WTC11 (cell line): Measurements from ENCODE around the gene NPAS2. TPM values are rescaled to one million over a fixed set of nuclear protein-coding genes. Genes with fewer than 3 reads are reported as not detected.
A peak's percentile ranks its signal among the peaks of the same experiment; 100 is the strongest.

ENCODE experiments used
- ATAC-seq: fragments of 200-7000 bp; cut with Tn5 transposase; 2 replicates; pipeline ENCODE4 v1.10.0; 2021; ENCODE audit warnings: mild to moderate bottlenecking, moderate library complexity
- CTCF ChIA-PET: fragments of 300-600 bp; sonication (Branson Sonifier 250); formaldehyde crosslinking; loops from one replicate; lab custom pipeline; 2021; ENCODE audit warnings: antibody characterized with exemption; lab: Charles Lee
- POLR2A ChIA-PET: fragments of 350-600 bp; sonication (Branson Sonifier 250); formaldehyde crosslinking; loops from one replicate; lab custom pipeline; 2021; ENCODE audit warnings: antibody characterized with exemption; lab: Charles Lee
- DNase-seq: peaks from one replicate; pipeline ENCODE4 v3.0.0; 2021; ENCODE audit warnings: low spot score
- H3K27ac Mint-ChIP-seq: 2 replicates; pipeline ENCODE4 v1.8.0; 2021; ENCODE audit warnings: mixed read lengths
- H3K27me3 Mint-ChIP-seq: 2 replicates; pipeline ENCODE4 v1.8.0; 2021; ENCODE audit warnings: low read depth, mild to moderate bottlenecking, moderate library complexity, mixed read lengths
- H3K36me3 Mint-ChIP-seq: 2 replicates; pipeline ENCODE4 v1.8.0; 2021; ENCODE audit warnings: mixed read lengths
- H3K4me1 Mint-ChIP-seq: 2 replicates; pipeline ENCODE4 v1.8.0; 2022; ENCODE audit warnings: mixed read lengths
- H3K4me3 Mint-ChIP-seq: 2 replicates; pipeline ENCODE4 v1.8.0; 2021; ENCODE audit warnings: mild to moderate bottlenecking, moderate library complexity, mixed read lengths
- H3K9me3 Mint-ChIP-seq: 2 replicates; pipeline ENCODE4 v1.8.0; 2021; ENCODE audit warnings: mixed read lengths
- ATF1 ChIP-seq: sonication (generic); formaldehyde crosslinking; IDR thresholded peaks from 2 replicates; pipeline ENCODE4 v1.8.1; 2023; ENCODE audit warnings: mild to moderate bottlenecking, moderate library complexity, missing genetic modification reagents
- CREB1 ChIP-seq: sonication (generic); formaldehyde crosslinking; IDR thresholded peaks from 2 replicates; pipeline ENCODE4 v1.8.0; 2023; ENCODE audit warnings: mild to moderate bottlenecking, missing genetic modification reagents
- GABPB1 ChIP-seq: sonication (generic); formaldehyde crosslinking; IDR thresholded peaks from 2 replicates; pipeline ENCODE4 v1.8.1; 2023; ENCODE audit warnings: mild to moderate bottlenecking, missing genetic modification reagents
- GRHL2 ChIP-seq: fragments of 250-450 bp; sonication (Bioruptor Pico); IDR thresholded peaks from 2 replicates; pipeline ENCODE4 v1.8.0; 2022; ENCODE audit warnings: mild to moderate bottlenecking, moderate library complexity; ENCODE audit not compliant: insufficient replicate concordance, severe bottlenecking
- HMGA2 ChIP-seq: fragments of 250-450 bp; sonication (Bioruptor Pico); IDR thresholded peaks from 2 replicates; pipeline ENCODE4 v1.4.0; 2021; ENCODE audit warnings: mild to moderate bottlenecking, moderate library complexity
- JAZF1 ChIP-seq: fragments of 250-450 bp; sonication (Bioruptor Pico); IDR thresholded peaks from 2 replicates; pipeline ENCODE4 v1.9.0; 2021; ENCODE audit warnings: moderate library complexity, mild to moderate bottlenecking, inconsistent platforms
- MXD4 ChIP-seq: fragments of 250-450 bp; sonication (Bioruptor Pico); IDR thresholded peaks from 2 replicates; pipeline ENCODE4 v1.8.0; 2021; ENCODE audit warnings: mild to moderate bottlenecking, moderate library complexity, borderline replicate concordance
- NFE2L1 ChIP-seq: sonication (generic); formaldehyde crosslinking; IDR thresholded peaks from 2 replicates; pipeline ENCODE4 v1.8.1; 2023; ENCODE audit warnings: missing genetic modification reagents
- ZNF138 ChIP-seq: sonication (generic); formaldehyde crosslinking; conservative IDR thresholded peaks from 2 replicates; pipeline ENCODE4 v1.8.1; 2022; ENCODE audit warnings: mild to moderate bottlenecking, moderate library complexity, missing genetic modification reagents
- ZNF219 ChIP-seq: sonication (generic); formaldehyde crosslinking; IDR thresholded peaks from 2 replicates; pipeline ENCODE4 v1.8.0; 2023; ENCODE audit warnings: missing genetic modification reagents, mild to moderate bottlenecking, borderline replicate concordance
- ZNF232 ChIP-seq: sonication (generic); formaldehyde crosslinking; IDR thresholded peaks from 2 replicates; pipeline ENCODE4 v1.8.0; 2022; ENCODE audit warnings: mild to moderate bottlenecking, missing genetic modification reagents
- ZNF263 ChIP-seq: sonication (generic); formaldehyde crosslinking; IDR thresholded peaks from 2 replicates; pipeline ENCODE4 v1.8.1; 2022; ENCODE audit warnings: low read depth, mild to moderate bottlenecking, moderate library complexity, missing genetic modification reagents
- total RNA-seq: library from RNA; stranded (reverse); gene quantifications from 3 replicates; pipeline ENCODE4 v1.2.3, GENCODE V29; 2021
- TF ChIP-seq, protein P1 (sequence below): sonication (generic); formaldehyde crosslinking; conservative IDR thresholded peaks from 2 replicates; pipeline ENCODE4 v1.8.1; 2023; ENCODE audit warnings: mild to moderate bottlenecking, low read depth, missing genetic modification reagents, moderate library complexity
- TF ChIP-seq, protein P2 (sequence below): sonication (generic); formaldehyde crosslinking; IDR thresholded peaks from 2 replicates; pipeline ENCODE4 v1.8.0; 2023; ENCODE audit warnings: missing genetic modification reagents

NPAS2 gene
- total RNA-seq, 1 experiment from 2014 or later, result 2.6 TPM

GRCh38 chr2:100957996-100958653, 138.2 kb downstream of the NPAS2 start:
- ChIA-PET POLR2A (no interaction called here), CTCF (interaction anchor here (0.7 kb wide), 1 partner anchor 39 kb away, joined by 3 read pairs; no protein-coding TSS in a partner anchor)
- Mint-ChIP-seq H3K27ac (peak overlapping the region; percentile 63; the same call in 1 of the 2 replicates), H3K27me3 (no peaks in the 10 kb centered on the region), H3K4me3 (no peak overlapping the region)
- DNase-seq (no peak), ATAC-seq (no peak)
- TF ChIP-seq GABPB1, result no peak
- TF ChIP-seq, protein P1, sequence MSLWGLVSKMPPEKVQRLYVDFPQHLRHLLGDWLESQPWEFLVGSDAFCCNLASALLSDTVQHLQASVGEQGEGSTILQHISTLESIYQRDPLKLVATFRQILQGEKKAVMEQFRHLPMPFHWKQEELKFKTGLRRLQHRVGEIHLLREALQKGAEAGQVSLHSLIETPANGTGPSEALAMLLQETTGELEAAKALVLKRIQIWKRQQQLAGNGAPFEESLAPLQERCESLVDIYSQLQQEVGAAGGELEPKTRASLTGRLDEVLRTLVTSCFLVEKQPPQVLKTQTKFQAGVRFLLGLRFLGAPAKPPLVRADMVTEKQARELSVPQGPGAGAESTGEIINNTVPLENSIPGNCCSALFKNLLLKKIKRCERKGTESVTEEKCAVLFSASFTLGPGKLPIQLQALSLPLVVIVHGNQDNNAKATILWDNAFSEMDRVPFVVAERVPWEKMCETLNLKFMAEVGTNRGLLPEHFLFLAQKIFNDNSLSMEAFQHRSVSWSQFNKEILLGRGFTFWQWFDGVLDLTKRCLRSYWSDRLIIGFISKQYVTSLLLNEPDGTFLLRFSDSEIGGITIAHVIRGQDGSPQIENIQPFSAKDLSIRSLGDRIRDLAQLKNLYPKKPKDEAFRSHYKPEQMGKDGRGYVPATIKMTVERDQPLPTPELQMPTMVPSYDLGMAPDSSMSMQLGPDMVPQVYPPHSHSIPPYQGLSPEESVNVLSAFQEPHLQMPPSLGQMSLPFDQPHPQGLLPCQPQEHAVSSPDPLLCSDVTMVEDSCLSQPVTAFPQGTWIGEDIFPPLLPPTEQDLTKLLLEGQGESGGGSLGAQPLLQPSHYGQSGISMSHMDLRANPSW (CRISPR knock-in tag), result no peak
- no peak for TF ChIP-seq CREB1 (CRISPR knock-in tag)
- no peak for TF ChIP-seq ATF1 (CRISPR knock-in tag)
- TF ChIP-seq, all 79 proteins: peak for 0
- Mint-ChIP-seq H3K4me1 (peaks cover 25% of the 10 kb centered on the region), H3K9me3 (peaks cover 5% of the 10 kb centered on the region), H3K36me3 (no peaks in the 10 kb centered on the region)

DNA sequence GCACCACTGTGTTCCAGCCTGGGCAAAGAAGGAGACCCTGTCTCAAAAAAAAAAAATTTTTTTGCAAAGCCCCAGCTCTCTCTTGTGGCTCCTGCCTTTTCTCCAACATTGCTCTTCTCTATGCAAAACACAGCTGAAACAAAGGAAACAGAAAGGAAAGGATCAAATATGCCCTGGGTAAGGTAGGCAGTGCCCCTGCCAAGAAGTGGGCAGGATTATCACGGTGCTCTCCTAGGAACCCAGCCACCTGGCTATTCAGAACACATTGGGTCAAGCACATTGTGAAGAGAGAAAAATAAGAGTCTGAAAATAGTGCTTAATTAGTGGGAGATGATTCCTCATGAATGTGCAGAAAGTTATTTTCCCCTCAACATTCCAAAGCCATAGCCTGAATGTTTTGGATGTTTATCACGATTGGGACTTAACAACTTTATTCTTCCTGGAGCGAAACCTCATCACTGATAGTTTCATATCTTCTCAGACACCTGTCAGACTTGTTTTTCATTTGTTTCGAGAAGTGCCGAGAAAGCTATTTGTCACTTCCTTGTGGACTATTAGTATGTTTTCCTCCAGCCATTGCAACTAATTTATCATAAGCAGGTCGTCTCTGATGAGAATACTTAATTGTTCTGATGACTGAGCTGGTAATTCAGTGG, 139.4 kb downstream of the NPAS2 start:
- POLR2A ChIA-PET, result no interaction called here
- H3K4me3 Mint-ChIP-seq, result no peak overlapping the region
- no peak for DNase-seq
- no peaks in the 10 kb centered on the region for H3K27me3 Mint-ChIP-seq
- ATAC-seq, result no peak
- H3K27ac Mint-ChIP-seq, result no peak overlapping the region
- TF ChIP-seq NFE2L1 (CRISPR knock-in tag) (no peak), ZNF232 (CRISPR knock-in tag) (no peak), ZNF219 (CRISPR knock-in tag) (no peak)
- H3K36me3 Mint-ChIP-seq, result no peaks in the 10 kb centered on the region
- CTCF ChIA-PET, result no interaction called here
- peaks cover 5% of the 10 kb centered on the region for H3K9me3 Mint-ChIP-seq
- peaks cover 18% of the 10 kb centered on the region for H3K4me1 Mint-ChIP-seq

GRCh38 chr2:100960688-100961087, 140.7 kb downstream of the NPAS2 start:
- no peaks in the 10 kb centered on the region for H3K36me3 Mint-ChIP-seq
- H3K27ac Mint-ChIP-seq, result 0 out of 2 replicates have a peak overlapping the region, but pooled peaks have one; percentile 27
- no peak overlapping the region for H3K4me3 Mint-ChIP-seq
- CTCF ChIA-PET, result no interaction called here
- TF ChIP-seq ZNF138 (CRISPR knock-in tag) (no peak), ZNF263 (CRISPR knock-in tag) (no peak), GRHL2 (CRISPR knock-in tag) (no peak), MXD4 (CRISPR knock-in tag) (no peak), HMGA2 (CRISPR knock-in tag) (no peak), JAZF1 (CRISPR knock-in tag) (no peak)
- TF ChIP-seq, protein P1 (CRISPR knock-in tag), result no peak
- TF ChIP-seq, protein P2, sequence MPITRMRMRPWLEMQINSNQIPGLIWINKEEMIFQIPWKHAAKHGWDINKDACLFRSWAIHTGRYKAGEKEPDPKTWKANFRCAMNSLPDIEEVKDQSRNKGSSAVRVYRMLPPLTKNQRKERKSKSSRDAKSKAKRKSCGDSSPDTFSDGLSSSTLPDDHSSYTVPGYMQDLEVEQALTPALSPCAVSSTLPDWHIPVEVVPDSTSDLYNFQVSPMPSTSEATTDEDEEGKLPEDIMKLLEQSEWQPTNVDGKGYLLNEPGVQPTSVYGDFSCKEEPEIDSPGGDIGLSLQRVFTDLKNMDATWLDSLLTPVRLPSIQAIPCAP (CRISPR knock-in tag), result no peak
- TF ChIP-seq, all 79 proteins: peak for 0
- Mint-ChIP-seq H3K9me3 (peaks cover 5% of the 10 kb centered on the region), H3K27me3 (no peaks in the 10 kb centered on the region), H3K4me1 (peaks cover 17% of the 10 kb centered on the region)
- DNase-seq (no peak), ATAC-seq (no peak)
- POLR2A ChIA-PET, result no interaction called here
